ENCODE data around the gene LMO1. TPM values are rescaled to one million over a fixed set of nuclear protein-coding genes. Genes with fewer than 3 reads are reported as not detected.

LMO1 gene
- total and polyA plus RNA-seq, 4 donors = not detected

DNA sequence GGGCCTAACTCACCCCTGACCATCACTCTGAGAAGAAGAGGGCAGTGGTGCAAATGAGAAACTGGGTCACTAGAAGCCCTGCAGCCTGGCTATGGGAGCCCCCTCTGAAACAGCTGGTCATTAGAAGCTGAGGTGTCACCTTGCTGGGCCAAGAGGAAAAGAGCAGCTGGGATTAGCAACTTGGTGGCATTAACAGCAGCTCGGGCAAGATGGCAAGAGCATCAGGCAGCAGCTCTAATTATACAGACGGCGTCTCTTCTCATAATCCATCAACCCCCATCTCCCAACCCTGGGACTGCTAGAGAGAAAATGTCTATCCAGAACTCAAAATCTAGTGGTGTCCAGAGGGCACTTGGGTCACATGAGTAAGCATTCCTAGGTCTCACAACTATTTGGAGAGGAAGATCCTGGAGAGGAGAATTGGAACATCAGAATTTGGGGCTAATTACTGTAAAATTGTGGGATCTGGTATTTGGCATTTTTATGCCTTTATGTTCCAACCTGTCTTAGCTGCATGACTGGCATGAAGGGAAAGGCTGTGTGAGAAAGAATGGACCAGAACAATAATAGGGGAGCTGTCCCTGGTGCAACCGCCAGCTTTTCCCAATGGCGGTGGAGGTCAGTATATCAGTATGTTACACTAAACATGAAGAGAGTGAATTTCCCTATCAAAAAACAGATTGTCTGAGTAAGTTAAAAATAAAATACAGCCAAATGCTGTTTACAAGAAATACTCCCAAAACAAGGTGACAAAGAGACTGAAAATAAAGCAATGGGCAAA, 7.6 kb upstream of the LMO1 start:
- H3K4me3 ChIP-seq (ENCODE audit: low read depth in 1 of 3, low read length in 3 of 3) = no peak overlapping the region
- TF ChIP-seq GABPA (IDR thresholded peaks at IDR 0.05 in 1 of 2, conservative IDR thresholded peaks at IDR 0.05 in 1 of 2) (no peak), RAD21 (IDR thresholded peaks at IDR 0.05) (no peak), TAF1 (conservative IDR thresholded peaks at IDR 0.05) (no peak), SP1 (IDR thresholded peaks at IDR 0.05) (no peak), FOXA1 (IDR thresholded peaks at IDR 0.05) (no peak), YY1 (IDR thresholded peaks at IDR 0.05) (no peak), HNF4G (IDR thresholded peaks at IDR 0.05) (no peak), HNF4A (conservative IDR thresholded peaks at IDR 0.05) (no peak), FOXA2 (IDR thresholded peaks at IDR 0.05) (no peak), RXRA (IDR thresholded peaks at IDR 0.05) (no peak), JUND (IDR thresholded peaks at IDR 0.05) (no peak), NR2F2 (IDR thresholded peaks at IDR 0.05) (no peak), EGR1 (IDR thresholded peaks at IDR 0.05; ENCODE audit: low read depth in 2 of 2) (no peak)
- TF ChIP-seq, protein P1, sequence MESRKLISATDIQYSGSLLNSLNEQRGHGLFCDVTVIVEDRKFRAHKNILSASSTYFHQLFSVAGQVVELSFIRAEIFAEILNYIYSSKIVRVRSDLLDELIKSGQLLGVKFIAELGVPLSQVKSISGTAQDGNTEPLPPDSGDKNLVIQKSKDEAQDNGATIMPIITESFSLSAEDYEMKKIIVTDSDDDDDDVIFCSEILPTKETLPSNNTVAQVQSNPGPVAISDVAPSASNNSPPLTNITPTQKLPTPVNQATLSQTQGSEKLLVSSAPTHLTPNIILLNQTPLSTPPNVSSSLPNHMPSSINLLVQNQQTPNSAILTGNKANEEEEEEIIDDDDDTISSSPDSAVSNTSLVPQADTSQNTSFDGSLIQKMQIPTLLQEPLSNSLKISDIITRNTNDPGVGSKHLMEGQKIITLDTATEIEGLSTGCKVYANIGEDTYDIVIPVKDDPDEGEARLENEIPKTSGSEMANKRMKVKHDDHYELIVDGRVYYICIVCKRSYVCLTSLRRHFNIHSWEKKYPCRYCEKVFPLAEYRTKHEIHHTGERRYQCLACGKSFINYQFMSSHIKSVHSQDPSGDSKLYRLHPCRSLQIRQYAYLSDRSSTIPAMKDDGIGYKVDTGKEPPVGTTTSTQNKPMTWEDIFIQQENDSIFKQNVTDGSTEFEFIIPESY (IDR thresholded peaks at IDR 0.05) = no peak
- TF ChIP-seq, protein P2, sequence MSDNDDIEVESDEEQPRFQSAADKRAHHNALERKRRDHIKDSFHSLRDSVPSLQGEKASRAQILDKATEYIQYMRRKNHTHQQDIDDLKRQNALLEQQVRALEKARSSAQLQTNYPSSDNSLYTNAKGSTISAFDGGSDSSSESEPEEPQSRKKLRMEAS (IDR thresholded peaks at IDR 0.05) = no peak
- TF ChIP-seq, protein P3, sequence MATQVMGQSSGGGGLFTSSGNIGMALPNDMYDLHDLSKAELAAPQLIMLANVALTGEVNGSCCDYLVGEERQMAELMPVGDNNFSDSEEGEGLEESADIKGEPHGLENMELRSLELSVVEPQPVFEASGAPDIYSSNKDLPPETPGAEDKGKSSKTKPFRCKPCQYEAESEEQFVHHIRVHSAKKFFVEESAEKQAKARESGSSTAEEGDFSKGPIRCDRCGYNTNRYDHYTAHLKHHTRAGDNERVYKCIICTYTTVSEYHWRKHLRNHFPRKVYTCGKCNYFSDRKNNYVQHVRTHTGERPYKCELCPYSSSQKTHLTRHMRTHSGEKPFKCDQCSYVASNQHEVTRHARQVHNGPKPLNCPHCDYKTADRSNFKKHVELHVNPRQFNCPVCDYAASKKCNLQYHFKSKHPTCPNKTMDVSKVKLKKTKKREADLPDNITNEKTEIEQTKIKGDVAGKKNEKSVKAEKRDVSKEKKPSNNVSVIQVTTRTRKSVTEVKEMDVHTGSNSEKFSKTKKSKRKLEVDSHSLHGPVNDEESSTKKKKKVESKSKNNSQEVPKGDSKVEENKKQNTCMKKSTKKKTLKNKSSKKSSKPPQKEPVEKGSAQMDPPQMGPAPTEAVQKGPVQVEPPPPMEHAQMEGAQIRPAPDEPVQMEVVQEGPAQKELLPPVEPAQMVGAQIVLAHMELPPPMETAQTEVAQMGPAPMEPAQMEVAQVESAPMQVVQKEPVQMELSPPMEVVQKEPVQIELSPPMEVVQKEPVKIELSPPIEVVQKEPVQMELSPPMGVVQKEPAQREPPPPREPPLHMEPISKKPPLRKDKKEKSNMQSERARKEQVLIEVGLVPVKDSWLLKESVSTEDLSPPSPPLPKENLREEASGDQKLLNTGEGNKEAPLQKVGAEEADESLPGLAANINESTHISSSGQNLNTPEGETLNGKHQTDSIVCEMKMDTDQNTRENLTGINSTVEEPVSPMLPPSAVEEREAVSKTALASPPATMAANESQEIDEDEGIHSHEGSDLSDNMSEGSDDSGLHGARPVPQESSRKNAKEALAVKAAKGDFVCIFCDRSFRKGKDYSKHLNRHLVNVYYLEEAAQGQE (IDR thresholded peaks at IDR 0.05) = no peak
- TF ChIP-seq, protein P4, sequence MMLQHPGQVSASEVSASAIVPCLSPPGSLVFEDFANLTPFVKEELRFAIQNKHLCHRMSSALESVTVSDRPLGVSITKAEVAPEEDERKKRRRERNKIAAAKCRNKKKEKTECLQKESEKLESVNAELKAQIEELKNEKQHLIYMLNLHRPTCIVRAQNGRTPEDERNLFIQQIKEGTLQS (IDR thresholded peaks at IDR 0.05) = no peak
- TF ChIP-seq, protein P5, sequence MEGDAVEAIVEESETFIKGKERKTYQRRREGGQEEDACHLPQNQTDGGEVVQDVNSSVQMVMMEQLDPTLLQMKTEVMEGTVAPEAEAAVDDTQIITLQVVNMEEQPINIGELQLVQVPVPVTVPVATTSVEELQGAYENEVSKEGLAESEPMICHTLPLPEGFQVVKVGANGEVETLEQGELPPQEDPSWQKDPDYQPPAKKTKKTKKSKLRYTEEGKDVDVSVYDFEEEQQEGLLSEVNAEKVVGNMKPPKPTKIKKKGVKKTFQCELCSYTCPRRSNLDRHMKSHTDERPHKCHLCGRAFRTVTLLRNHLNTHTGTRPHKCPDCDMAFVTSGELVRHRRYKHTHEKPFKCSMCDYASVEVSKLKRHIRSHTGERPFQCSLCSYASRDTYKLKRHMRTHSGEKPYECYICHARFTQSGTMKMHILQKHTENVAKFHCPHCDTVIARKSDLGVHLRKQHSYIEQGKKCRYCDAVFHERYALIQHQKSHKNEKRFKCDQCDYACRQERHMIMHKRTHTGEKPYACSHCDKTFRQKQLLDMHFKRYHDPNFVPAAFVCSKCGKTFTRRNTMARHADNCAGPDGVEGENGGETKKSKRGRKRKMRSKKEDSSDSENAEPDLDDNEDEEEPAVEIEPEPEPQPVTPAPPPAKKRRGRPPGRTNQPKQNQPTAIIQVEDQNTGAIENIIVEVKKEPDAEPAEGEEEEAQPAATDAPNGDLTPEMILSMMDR (IDR thresholded peaks at IDR 0.05; ENCODE audit: low read depth, low read length, missing input control) = no peak
- peaks cover 0 to 15% (median 6%) of the 10 kb centered on the region in 4 donors for H3K4me1 ChIP-seq (ENCODE audit: control insufficient read depth in 4 of 4, insufficient read depth in 4 of 4, low read length in 3 of 4)
- peaks cover 0 to 3% (median 0%) of the 10 kb centered on the region in 4 donors for H3K9me3 ChIP-seq (ENCODE audit: control insufficient read depth in 4 of 4, low read length in 3 of 4)
- peaks cover 3 to 22% (median 13%) of the 10 kb centered on the region in 4 donors for H3K27me3 ChIP-seq (ENCODE audit: control insufficient read depth in 4 of 4, insufficient read depth in 4 of 4, low read length in 3 of 4)
- WGBS = 90% methylated on average over 5 of the region's 5 CpGs
- H3K9ac ChIP-seq (ENCODE audit: low read depth in 1 of 2, low read length in 2 of 2) = no peak overlapping the region
- no peak overlapping the region for H3K27ac ChIP-seq (ENCODE audit: low read depth in 1 of 2, low read length in 2 of 2)
- H3K36me3 ChIP-seq (ENCODE audit: control insufficient read depth in 4 of 4, insufficient read depth in 3 of 4, low read depth in 1 of 4, low read length in 3 of 4) = no peaks in the 10 kb centered on the region
- no peak for DNase-seq (ENCODE audit: low spot score)
